Stimulated activated CD4-positive, alpha-beta T cell treated with anti-CD3 and anti-CD28 coated beads, Interleukin-15, amount 100 ng/mL, for 48 hours (primary cell): ENCODE measurements around the gene RAD9A.
"Not testable (repeated sequence)": the region's sequence is repeated elsewhere in the genome, so short reads cannot be mapped to it uniquely, and the experiment has no call there.

Experiments
- DNase-seq, 2 donors: peaks; one replicate each; pipeline ENCODE4 v3.0.0-alpha.2; 2020; ENCODE audit warnings: low read depth in 2 of 2

Gene RAD9A

DNA sequence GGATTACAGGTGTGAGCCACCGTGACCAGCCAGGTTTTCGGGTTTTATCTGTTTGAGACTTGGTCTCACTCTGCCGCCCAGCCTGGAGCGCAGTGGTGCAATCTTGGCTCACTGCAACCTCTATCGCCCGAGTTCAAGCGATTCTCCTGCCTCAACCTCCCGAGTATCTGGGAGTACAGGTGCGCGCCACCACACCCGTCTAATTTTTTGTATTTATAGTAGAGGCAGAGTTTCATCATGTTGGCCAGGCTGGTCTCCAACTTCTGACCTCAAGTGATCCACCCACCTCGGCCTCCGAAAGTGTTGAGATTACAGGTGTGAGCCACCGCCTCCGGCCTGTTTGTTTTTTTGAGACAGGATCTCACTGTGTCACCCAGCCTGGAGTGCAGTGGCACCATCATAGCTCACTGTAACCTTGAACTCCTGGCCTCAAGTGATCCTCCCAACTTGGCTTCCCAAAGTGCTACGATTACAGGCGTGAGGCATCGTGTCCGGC lies 35.6 kb downstream of the RAD9A start:
- DNase-seq, result not testable (repeated sequence)

DNA sequence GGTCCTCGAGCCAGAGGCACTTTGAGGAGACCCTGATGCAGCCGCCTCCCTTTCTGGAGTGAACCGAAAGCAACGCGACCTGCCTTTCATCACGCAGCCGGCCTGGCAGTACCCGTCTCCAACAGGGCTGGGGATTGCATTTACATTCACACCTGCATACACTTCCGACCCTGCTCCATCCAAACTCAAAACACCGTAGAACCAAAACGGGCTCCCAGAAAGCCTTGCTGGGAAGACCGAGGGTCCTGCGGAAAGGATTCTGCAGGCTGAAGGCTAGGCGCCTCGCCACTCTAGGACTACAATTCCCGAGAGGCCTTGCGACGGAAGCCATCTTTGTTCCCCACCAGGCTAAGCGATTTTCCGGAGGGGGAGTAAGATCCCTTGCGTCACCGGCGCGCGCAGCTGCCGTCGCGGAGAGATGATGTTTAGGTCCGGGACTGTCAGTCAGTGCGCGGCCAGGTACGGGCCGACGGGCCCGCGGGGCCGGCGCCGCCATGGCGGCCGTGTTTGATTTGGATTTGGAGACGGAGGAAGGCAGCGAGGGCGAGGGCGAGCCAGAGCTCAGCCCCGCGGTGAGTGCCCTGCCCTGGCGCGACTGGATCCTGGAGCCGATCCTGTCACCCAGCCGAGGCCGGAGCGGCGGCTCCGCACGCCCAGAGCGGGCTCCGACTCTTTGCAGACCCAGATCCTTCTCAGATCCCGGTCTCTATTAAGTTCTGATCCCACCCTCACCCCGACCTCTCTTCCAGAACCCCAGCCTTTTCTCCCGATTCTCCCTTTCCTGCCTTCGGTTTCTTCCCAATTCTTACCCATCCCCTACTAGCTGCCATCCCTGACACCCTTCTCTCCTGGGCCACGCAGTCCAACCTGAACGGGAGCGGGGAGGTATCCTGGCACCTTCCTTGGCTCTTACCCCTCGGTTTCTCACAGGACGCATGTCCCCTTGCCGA lies 36.5 kb downstream of the RAD9A start, which contains the start of gene RPS6KB2:
Gene RPS6KB2, plus strand, starts transcription at position 443 of the 950 bp plus-strand sequence. Its CDS starts 52 bp downstream, at position 495.
- DNase-seq, result peak; percentile 98 to 99

GRCh38 chr11:67429038-67429668 lies 37.4 kb downstream of the RAD9A start:
- no peak for DNase-seq

GRCh38 chr11:67429722-67430121 lies 37.9 kb downstream of the RAD9A start:
- no peak for DNase-seq

GRCh38 chr11:67431346-67432249 lies 39.8 kb downstream of the RAD9A start:
- no peak for DNase-seq

GRCh38 chr11:67432655-67433349 lies 41.0 kb downstream of the RAD9A start:
- no peak for DNase-seq

GRCh38 chr11:67433536-67434394 lies 42.0 kb downstream of the RAD9A start:
- DNase-seq, result no peak

DNA sequence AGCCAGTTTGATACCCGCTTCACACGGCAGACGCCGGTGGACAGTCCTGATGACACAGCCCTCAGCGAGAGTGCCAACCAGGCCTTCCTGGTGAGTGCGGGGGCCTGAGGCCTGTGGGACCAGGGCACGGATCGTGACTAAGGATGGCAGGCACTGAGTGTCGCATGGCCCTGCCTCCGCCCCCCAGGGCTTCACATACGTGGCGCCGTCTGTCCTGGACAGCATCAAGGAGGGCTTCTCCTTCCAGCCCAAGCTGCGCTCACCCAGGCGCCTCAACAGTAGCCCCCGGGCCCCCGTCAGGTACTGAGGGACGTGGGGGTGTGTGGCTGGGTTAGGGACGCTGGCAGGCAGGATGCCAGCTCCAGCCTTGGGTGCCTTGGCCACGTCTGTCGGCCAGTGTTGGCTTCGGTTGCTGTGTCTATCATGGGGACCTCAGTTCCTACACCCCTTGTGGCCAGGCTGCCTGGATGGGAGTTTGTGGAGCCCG lies 42.7 kb downstream of the RAD9A start:
- DNase-seq, result no peak

- DNase-seq, result no peak
Observed at GRCh38 chr11:67435031-67435726, 43.4 kb downstream of the RAD9A start.

- no peak for DNase-seq
Observed at GRCh38 chr11:67435727-67436458, 44.1 kb downstream of the RAD9A start.

DNA sequence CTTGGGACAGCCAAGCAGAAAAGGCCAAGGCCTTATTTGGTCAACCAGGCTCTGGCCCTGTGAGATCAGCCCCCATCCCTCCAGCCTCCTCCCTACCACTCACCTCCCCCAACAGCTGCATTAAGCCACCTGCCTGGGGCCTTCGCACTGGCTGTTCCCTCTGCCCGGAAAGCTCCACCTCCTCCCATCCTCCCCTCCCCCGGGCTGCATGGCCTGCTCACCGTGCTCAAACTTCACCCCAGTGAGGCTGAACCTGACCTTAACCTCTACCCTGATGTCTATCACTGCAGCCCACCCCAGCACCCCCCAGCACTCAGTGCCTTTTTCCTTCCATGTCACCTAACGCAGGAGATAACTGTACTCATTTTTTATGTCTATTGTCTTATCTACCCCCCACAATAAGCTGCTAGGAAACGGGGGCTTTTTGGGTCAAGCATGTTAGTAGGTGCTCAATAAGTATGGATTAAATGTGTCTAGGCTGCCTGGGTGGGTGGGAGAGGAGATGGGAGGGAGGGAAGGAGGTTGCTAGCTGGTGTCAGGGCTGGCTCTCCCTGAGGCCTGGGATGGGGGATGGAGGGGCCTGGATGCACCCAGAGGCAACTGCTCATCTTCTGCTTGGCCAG lies 44.8 kb downstream of the RAD9A start:
- DNase-seq, result peak; percentile 72 to 78

DNA sequence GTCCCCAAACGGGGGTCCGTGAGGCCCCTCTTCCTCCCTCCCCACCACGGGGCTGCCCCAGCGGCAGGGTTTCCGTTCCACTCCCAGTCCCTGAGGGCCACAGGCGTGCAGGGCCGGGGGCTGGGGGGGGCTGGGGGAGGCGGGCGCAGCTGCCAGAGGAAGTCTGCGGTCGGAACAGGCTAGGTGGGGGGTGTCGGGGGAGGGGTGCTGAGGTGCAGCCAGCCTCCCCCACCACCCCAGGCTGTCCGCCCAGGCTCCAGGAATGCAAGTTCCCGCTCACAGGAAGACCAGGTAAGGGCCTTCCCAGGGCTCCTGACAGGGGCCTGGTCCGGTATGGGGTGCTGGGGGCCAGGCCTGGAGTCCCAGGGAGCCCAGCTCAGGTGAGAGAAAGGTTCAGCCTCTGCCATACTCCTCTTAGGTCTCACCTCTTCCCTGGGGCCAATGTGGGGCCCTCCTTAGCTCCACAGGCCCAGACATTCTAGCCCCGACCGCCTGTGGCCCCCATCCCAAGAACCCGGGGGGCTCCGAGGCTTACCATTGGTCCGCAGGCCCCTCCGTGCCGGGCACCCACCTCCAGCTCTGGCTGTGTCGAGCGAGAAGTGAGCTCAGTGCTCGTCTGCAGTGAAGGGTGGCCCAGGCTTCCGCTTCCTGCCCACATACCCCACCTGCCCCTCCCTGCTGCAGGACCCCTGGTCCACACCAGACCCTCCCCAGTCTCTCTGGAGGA lies 45.5 kb downstream of the RAD9A start, which contains the start of gene PTPRCAP:
Gene PTPRCAP, minus strand, starts transcription at position 601 of the 727 bp plus-strand sequence. Its CDS starts 63 bp downstream, at position 538.
- DNase-seq, result peak; percentile 44 to 64

GRCh38 chr11:67437809-67438157 lies 46.0 kb downstream of the RAD9A start:
- DNase-seq, result no peak

DNA sequence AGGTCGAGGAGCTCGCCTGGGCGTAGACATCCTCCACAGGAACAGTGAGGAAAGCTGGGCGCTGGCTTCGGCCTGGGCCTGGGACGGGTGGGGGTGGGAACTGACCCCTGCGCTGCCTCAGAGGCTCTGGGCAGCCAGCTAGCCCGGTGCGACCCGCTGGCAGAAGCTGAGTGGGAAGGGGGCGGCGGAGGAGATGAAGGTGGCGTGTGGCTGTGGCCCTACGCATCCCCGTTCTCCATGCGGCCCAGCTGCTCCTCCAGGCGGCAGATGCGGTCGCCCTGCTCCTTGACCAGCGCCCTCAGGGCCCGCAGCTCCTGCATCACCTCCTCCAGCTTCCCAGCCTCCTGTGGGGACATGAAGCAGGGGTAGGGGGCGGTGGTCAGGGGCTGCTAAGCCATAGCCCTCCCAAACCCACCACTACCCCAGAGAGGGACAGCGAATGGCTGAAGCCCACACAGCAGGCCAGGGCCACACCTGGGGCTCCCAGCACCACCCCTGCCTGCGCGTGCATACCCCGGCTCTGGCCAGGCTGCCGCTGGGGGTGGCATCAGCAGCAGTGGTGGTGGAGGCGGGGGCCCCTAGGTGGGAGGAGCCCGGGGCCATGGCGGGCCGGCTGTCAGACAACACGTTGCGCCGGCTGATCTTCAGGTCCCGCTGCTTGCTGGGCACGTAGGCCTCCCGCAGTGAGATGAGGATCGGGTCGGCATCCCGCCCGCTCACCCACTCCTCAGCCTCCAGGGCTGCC lies 46.5 kb downstream of the RAD9A start:
- peak; percentile 74 to 79 for DNase-seq

- DNase-seq, result no peak
Observed at GRCh38 chr11:67439321-67440228, 47.8 kb downstream of the RAD9A start.
